T-cell (primary cell): ENCODE results near the gene GPS1. TPM values are rescaled to one million over a fixed set of nuclear protein-coding genes. Genes with fewer than 3 reads are reported as not detected.
A peak's percentile ranks its signal among the peaks of the same experiment; 100 is the strongest.

Experiments
- ATAC-seq, 4 experiments: fragments of 200-7000 bp in 3 of 4; fragments of 150-1000 bp in 1 of 4; cut with Tn5 transposase; replicated peaks in 1 of 4; 1 replicate in 3 of 4; 2 replicates in 1 of 4; pipeline ENCODE4 v1.10.0; 2021; ENCODE audit warnings: moderate library complexity in 3 of 4, mild to moderate bottlenecking in 2 of 4, moderate number of reproducible peaks in 1 of 4
- CTCF ChIA-PET, 2 donors: fragments of 300-600 bp; sonication (Branson Sonifier 250); formaldehyde crosslinking; loops; one replicate each; lab custom pipeline; 2022; ENCODE audit warnings: antibody characterized with exemption in 2 of 2; lab: Charles Lee
- POLR2A ChIA-PET, 2 donors: fragments of 300-600 bp; sonication (Branson Sonifier 250); formaldehyde crosslinking; loops; one replicate each; lab custom pipeline; 2022; ENCODE audit warnings: antibody characterized with exemption in 2 of 2; lab: Charles Lee
- DNase-seq, 35 experiments: peaks; one replicate each; pipeline versions ENCODE4 v3.0.0 to v3.0.0-alpha.2; 2013 to 2023
- H3K27ac ChIP-seq: one replicate; pipeline ENCODE4 v1.5.1; 2013; ENCODE audit warnings: low read length
- H3K27me3 ChIP-seq, 2 experiments: replicated peaks in 1 of 2; 1 replicate in 1 of 2; 2 replicates in 1 of 2; pipeline versions ENCODE4 v1.6.1 to v1.7.0; 2013; ENCODE audit warnings: low read length in 1 of 2, mixed read lengths in 1 of 2; ENCODE audit not compliant: control insufficient read depth in 2 of 2, insufficient read depth in 2 of 2; ENCODE audit errors: extremely low read depth in 1 of 2
- H3K36me3 ChIP-seq, 2 donors: 1 replicate in 1 of 2; 2 replicates in 1 of 2; pipeline versions ENCODE4 v1.6.1 to v1.7.0; 2013; ENCODE audit warnings: low read length in 1 of 2; ENCODE audit not compliant: control insufficient read depth in 2 of 2, insufficient read depth in 1 of 2; ENCODE audit errors: extremely low read depth in 1 of 2
- H3K4me1 ChIP-seq, 2 experiments: 1 replicate in 1 of 2; 2 replicates in 1 of 2; pipeline versions ENCODE4 v1.6.1 to v1.7.0; 2013; ENCODE audit warnings: low read length in 2 of 2, mixed read lengths in 1 of 2; ENCODE audit not compliant: insufficient read depth in 2 of 2, control insufficient read depth in 1 of 2; ENCODE audit errors: extremely low read depth in 1 of 2
- H3K4me3 ChIP-seq, 2 donors: 1 replicate in 1 of 2; 2 replicates in 1 of 2; pipeline versions ENCODE4 v1.5.1 to v1.7.0; 2013; ENCODE audit warnings: mild to moderate bottlenecking in 2 of 2, low read length in 1 of 2, moderate library complexity in 1 of 2; ENCODE audit not compliant: control insufficient read depth in 1 of 2; ENCODE audit errors: extremely low read depth in 1 of 2
- H3K9me3 ChIP-seq: 2 replicates; pipeline ENCODE4 v1.7.0; 2013
- H3K27ac Mint-ChIP-seq, 2 donors: one replicate each; pipeline ENCODE4 v1.8.0; 2020 to 2021; ENCODE audit warnings: mild to moderate bottlenecking in 2 of 2, mixed read lengths in 2 of 2
- H3K27me3 Mint-ChIP-seq, 2 donors: one replicate each; pipeline ENCODE4 v1.8.0; 2021 to 2022; ENCODE audit warnings: mixed read lengths in 2 of 2
- H3K36me3 Mint-ChIP-seq: one replicate; pipeline ENCODE4 v1.8.0; 2021; ENCODE audit warnings: mixed read lengths
- H3K4me1 Mint-ChIP-seq, 3 donors: one replicate each; pipeline ENCODE4 v1.8.0; 2020 to 2022; ENCODE audit warnings: mixed read lengths in 3 of 3, mild to moderate bottlenecking in 1 of 3
- H3K4me3 Mint-ChIP-seq, 3 donors: one replicate each; pipeline ENCODE4 v1.8.0; 2020 to 2022; ENCODE audit warnings: mild to moderate bottlenecking in 3 of 3, mixed read lengths in 3 of 3, moderate library complexity in 3 of 3
- H3K9me3 Mint-ChIP-seq, 3 donors: one replicate each; pipeline ENCODE4 v1.8.0; 2020 to 2022; ENCODE audit warnings: mixed read lengths in 3 of 3
- WGBS: methylation state at CpG from one replicate; pipeline ENCODE4 v1.1.5; 2013; ENCODE audit warnings: missing lambda C conversion rate; ENCODE audit not compliant: insufficient coverage; 5-methylcytosine and 5-hydroxymethylcytosine counted together
- total RNA-seq, 35 experiments: library from RNA in 6 of 35; stranded (reverse) in 6 of 35; fragments of 120-200 nt in 1 of 35; gene quantifications; one replicate each; pipeline versions ENCODE4 v1.2.1 to v1.2.4 and lab custom pipeline; 2013 to 2026

GPS1 gene
- total RNA-seq, 5 donors from 2014 or later (not counting 1 experiment from before 2014, with no cell fraction given), result 75.3 to 117 (median 98.0) TPM

- CTCF ChIA-PET, result interaction anchor here in 1 of 2 donors (0.5 kb wide), 1 partner anchor 11 kb away, joined by 5 read pairs; no protein-coding TSS in a partner anchor
- H3K27ac Mint-ChIP-seq, result peak overlapping the region; percentile 52 to 69
- POLR2A ChIA-PET, result interaction anchor here (0.5 to 0.6 kb wide), 2 partner anchors 33 to 63 kb away, joined by 3 to 5 read pairs; no protein-coding TSS in a partner anchor
- peak overlapping the region; percentile 67 to 81 (median 74) for H3K4me3 Mint-ChIP-seq
- Histone ChIP-seq H3K9me3 (no peaks in the 10 kb centered on the region), H3K27ac (no peak overlapping the region), H3K4me3 (no peak overlapping the region), H3K27me3 (no peaks in the 10 kb centered on the region), H3K4me1 (peaks cover 9 to 39% of the 10 kb centered on the region in 2 experiments), H3K36me3 (peaks cover 14 to 42% of the 10 kb centered on the region in 2 donors)
- no peaks in the 10 kb centered on the region for H3K27me3 Mint-ChIP-seq
- H3K36me3 Mint-ChIP-seq, result peaks cover 4% of the 10 kb centered on the region
- peaks cover 5 to 19% (median 16%) of the 10 kb centered on the region in 3 donors for H3K4me1 Mint-ChIP-seq
- DNase-seq (no peak), ATAC-seq (no peak)
- H3K9me3 Mint-ChIP-seq, result no peaks in the 10 kb centered on the region
- 87% methylated on average over 14 of the region's 20 CpGs for WGBS
Measured at GRCh38 chr17:82063424-82064415, 12.0 kb downstream of the GPS1 start.

- no peak for ATAC-seq
- peak overlapping the region; percentile 62 to 83 for H3K4me3 ChIP-seq
- H3K27me3 Mint-ChIP-seq, result no peaks in the 10 kb centered on the region
Measured at GRCh38 chr17:82064433-82065192, 12.9 kb downstream of the GPS1 start.

GRCh38 chr17:82065193-82065637 is 13.5 kb downstream of the GPS1 start:
- Mint-ChIP-seq H3K27me3 (no peaks in the 10 kb centered on the region), H3K36me3 (peaks cover 1% of the 10 kb centered on the region), H3K4me1 (peaks cover 6 to 19% (median 16%) of the 10 kb centered on the region in 3 donors), H3K27ac (no peak overlapping the region), H3K4me3 (peak overlapping the region; percentile 67 to 81 (median 74)), H3K9me3 (no peaks in the 10 kb centered on the region)
- ChIA-PET CTCF (no interaction called here), POLR2A (interaction anchor here in 1 of 2 donors (0.6 kb wide), 1 partner anchor 117 kb away, joined by 3 read pairs; no protein-coding TSS in a partner anchor)
- Histone ChIP-seq H3K27me3 (no peaks in the 10 kb centered on the region), H3K4me1 (peaks cover 9 to 39% of the 10 kb centered on the region in 2 experiments), H3K36me3 (peaks cover 5 to 30% of the 10 kb centered on the region in 2 donors), H3K4me3 (peak overlapping the region; percentile 62 to 83), H3K27ac (peak overlapping the region; percentile 30), H3K9me3 (no peaks in the 10 kb centered on the region)
- DNase-seq (peak in 15 of 35 experiments; percentile 11 to 44 (median 24)), ATAC-seq (peak; percentile 54 to 68 (median 65))
- WGBS, result 2% methylated on average over 47 of the region's 47 CpGs

More at GRCh38 chr17:82064433-82065192, 12.9 kb downstream of the GPS1 start:
- Mint-ChIP-seq H3K4me3 (peak overlapping the region; percentile 67 to 81 (median 74)), H3K9me3 (no peaks in the 10 kb centered on the region), H3K36me3 (peaks cover 4% of the 10 kb centered on the region), H3K4me1 (peaks cover 5 to 19% (median 16%) of the 10 kb centered on the region in 3 donors), H3K27ac (peak overlapping the region; percentile 52 to 69)
- Histone ChIP-seq H3K4me1 (peaks cover 9 to 39% of the 10 kb centered on the region in 2 experiments), H3K9me3 (no peaks in the 10 kb centered on the region), H3K27ac (peak overlapping the region; percentile 30), H3K27me3 (no peaks in the 10 kb centered on the region), H3K36me3 (peaks cover 5 to 36% of the 10 kb centered on the region in 2 donors)
- DNase-seq, result no peak
- CTCF ChIA-PET, result interaction anchor here in 1 of 2 donors (0.5 kb wide), 1 partner anchor 10 kb away, joined by 5 read pairs; no protein-coding TSS in a partner anchor
- POLR2A ChIA-PET, result interaction anchor here in 1 of 2 donors (0.6 kb wide), 1 partner anchor 34 kb away, joined by 3 read pairs; no protein-coding TSS in a partner anchor
- 47% methylated on average over 35 of the region's 36 CpGs for WGBS

- CTCF ChIA-PET, result no interaction called here
- DNase-seq (peak; percentile 19 to 85 (median 58)), ATAC-seq (peak; percentile 86 to 90 (median 87))
- Mint-ChIP-seq H3K4me3 (peak within 1 kb of the TSS; percentile 80 to 83 (median 81)), H3K9me3 (no peaks in the 10 kb centered on the region), H3K27me3 (no peaks in the 10 kb centered on the region), H3K36me3 (no peaks in the 10 kb centered on the region), H3K27ac (peak within 1 kb of the TSS; percentile 92), H3K4me1 (peaks cover 11 to 19% (median 16%) of the 10 kb centered on the region in 3 donors)
- POLR2A ChIA-PET, result interaction anchor here in 1 of 2 donors (0.6 kb wide), 1 partner anchor 117 kb away, joined by 3 read pairs; no protein-coding TSS in a partner anchor
- Histone ChIP-seq H3K27me3 (no peaks in the 10 kb centered on the region), H3K9me3 (no peaks in the 10 kb centered on the region), H3K4me1 (peaks cover 9 to 39% of the 10 kb centered on the region in 2 experiments), H3K36me3 (peaks cover 5 to 24% of the 10 kb centered on the region in 2 donors), H3K27ac (peak within 1 kb of the TSS; percentile 91), H3K4me3 (peak within 1 kb of the TSS; percentile 83 to 86)
- WGBS, result 1% methylated on average over 76 of the region's 88 CpGs
Measured at GRCh38 chr17:82065638-82066303, 14.1 kb downstream of the GPS1 start, which contains the start of gene DUS1L. Gene DUS1L, minus strand, starts transcription at chr17:82065804. Its CDS starts 745 bp downstream, at chr17:82065059.

GRCh38 chr17:82070611-82071010 is 18.9 kb downstream of the GPS1 start:
- no peaks in the 10 kb centered on the region for H3K27me3 Mint-ChIP-seq
- no peak overlapping the region for H3K27ac Mint-ChIP-seq
- H3K4me1 Mint-ChIP-seq, result peaks cover 8 to 11% (median 11%) of the 10 kb centered on the region in 3 donors
- Histone ChIP-seq H3K27me3 (no peaks in the 10 kb centered on the region), H3K36me3 (no peaks in the 10 kb centered on the region), H3K9me3 (no peaks in the 10 kb centered on the region), H3K4me1 (peaks cover 2 to 13% of the 10 kb centered on the region in 2 experiments), H3K4me3 (no peak overlapping the region), H3K27ac (no peak overlapping the region)
- ChIA-PET POLR2A (no interaction called here), CTCF (no interaction called here)
- H3K9me3 Mint-ChIP-seq, result no peaks in the 10 kb centered on the region
- no peak for DNase-seq
- H3K4me3 Mint-ChIP-seq, result no peak overlapping the region
- H3K36me3 Mint-ChIP-seq, result no peaks in the 10 kb centered on the region
- no peak for ATAC-seq
